HepG2 (cell line): ENCODE results near the gene MEF2D. TPM values are rescaled to one million over a fixed set of nuclear protein-coding genes. Genes with fewer than 3 reads are reported as not detected.

Experiments used
- ATAC-seq: fragments of 200-7000 bp; cut with Tn5 transposase; 3 replicates; pipeline ENCODE4 v1.9.1; 2020; ENCODE audit warnings: mild to moderate bottlenecking, moderate library complexity
- BruUV-seq: library from RNA; stranded (reverse); fragments of 400-500 nt; replicated peaks from 2 replicates; lab custom pipeline; 2021; lab: Mats Ljungman, UMichigan
- CTCF ChIA-PET: fragments of 300-600 bp; formaldehyde crosslinking; extraction: SDS; loops from one replicate; lab custom pipeline; 2021; ENCODE audit warnings: low total read pairs, inconsistent platforms, low intra/inter-chr PET ratio; lab: Yijun Ruan, JAX
- POLR2A ChIA-PET: fragments of 350-600 bp; sonication (Branson Sonifier 250); formaldehyde crosslinking; loops from one replicate; lab custom pipeline; 2020; ENCODE audit warnings: antibody characterized with exemption, inconsistent platforms; lab: Yijun Ruan, JAX
- DNase-seq: peaks from one replicate; pipeline ENCODE4 v3.0.0-alpha.2; 2015; ENCODE audit warnings: low spot score
- FAIRE-seq: peaks from 3 replicates; lab custom pipeline; 2011; peaks lifted over from hg19 to GRCh38; lab: Jason Lieb, UNC
- H2AFZ ChIP-seq: one replicate; pipeline ENCODE4 v1.6.1; 2011; ENCODE audit warnings: low read length, inconsistent platforms
- H3K27ac ChIP-seq: fragments of 300-600 bp; 3 replicates; pipeline ENCODE4 v1.8.0; 2011; ENCODE audit warnings: mixed run types, mild to moderate bottlenecking, mixed read lengths, low read length, inconsistent platforms; ENCODE audit not compliant: insufficient read depth; ENCODE audit errors: extremely low read length
- H3K27me3 ChIP-seq, 2 experiments: fragments of 200-600 bp in 1 of 2; 2 replicates in 1 of 2; 3 replicates in 1 of 2; pipeline versions ENCODE4 v1.6.0 to v1.8.0; 2011; ENCODE audit warnings: low read length in 2 of 2, mild to moderate bottlenecking in 2 of 2, moderate library complexity in 2 of 2, inconsistent platforms in 1 of 2; ENCODE audit not compliant: insufficient read depth in 2 of 2, control insufficient read depth in 1 of 2
- H3K36me3 ChIP-seq, 2 experiments: fragments of 200-600 bp in 1 of 2; replicated peaks in 1 of 2; 2 replicates in 1 of 2; 3 replicates in 1 of 2; pipeline versions ENCODE4 v1.5.1 to v1.8.0; 2011; ENCODE audit warnings: low read length in 2 of 2, inconsistent platforms in 1 of 2; ENCODE audit not compliant: insufficient read depth in 2 of 2, control insufficient read depth in 1 of 2
- H3K4me1 ChIP-seq: 2 replicates; pipeline ENCODE4 v1.5.1; 2012; ENCODE audit warnings: low read length, inconsistent platforms; ENCODE audit not compliant: insufficient read depth
- H3K4me2 ChIP-seq: 2 replicates; pipeline ENCODE4 v1.6.0; 2011; ENCODE audit warnings: low read depth, low read length, inconsistent platforms
- H3K4me3 ChIP-seq, 3 experiments: fragments of 200-600 bp in 1 of 3; sonication (generic), shearing (Covaris generic) in 1 of 3; replicated peaks in 1 of 3; 2 replicates each; pipeline ENCODE4 v1.5.1; 2011 to 2016; ENCODE audit warnings: low read length in 3 of 3, inconsistent platforms in 2 of 3, low read depth in 2 of 3, mild to moderate bottlenecking in 2 of 3, control low read depth in 1 of 3, mixed read lengths in 1 of 3; ENCODE audit not compliant: insufficient read depth in 1 of 3
- H3K79me2 ChIP-seq: one replicate; pipeline ENCODE4 v1.6.1; 2011; ENCODE audit warnings: low read length, inconsistent platforms; ENCODE audit not compliant: insufficient read depth
- H3K9ac ChIP-seq: 2 replicates; pipeline ENCODE4 v1.6.0; 2011; ENCODE audit warnings: mild to moderate bottlenecking, low read depth, low read length, inconsistent platforms; ENCODE audit not compliant: insufficient read depth
- H3K9me3 ChIP-seq: 2 replicates; pipeline ENCODE4 v1.5.1; 2012; ENCODE audit warnings: mild to moderate bottlenecking, low read length
- H4K20me1 ChIP-seq: 2 replicates; pipeline ENCODE4 v1.6.0; 2011; ENCODE audit warnings: inconsistent platforms, mild to moderate bottlenecking, low read length, moderate library complexity; ENCODE audit not compliant: insufficient read depth
- NR2C2 ChIP-seq: sonication (generic); formaldehyde crosslinking; IDR thresholded peaks from 2 replicates; pipeline ENCODE4 v1.4.0; 2020; ENCODE audit warnings: missing genetic modification reagents, mild to moderate bottlenecking, moderate library complexity, borderline replicate concordance
- ZNF121 ChIP-seq: sonication (generic); formaldehyde crosslinking; IDR thresholded peaks from 2 replicates; pipeline ENCODE4 v1.5.0; 2020; ENCODE audit warnings: mild to moderate bottlenecking, missing genetic modification reagents
- WGBS: methylation state at CpG from one replicate; pipeline ENCODE4 v1.1.6; 2017; ENCODE audit warnings: low lambda C conversion rate; 5-methylcytosine and 5-hydroxymethylcytosine counted together
- in situ Hi-C: cut with HindIII; loops from 2 replicates; pipeline ENCODE4 v1.10.0; 2017; ENCODE audit warnings: low pct_unique_long_range_greater_than_20kb; ENCODE audit not compliant: extremely low pct_ligation_motif_present
- intact Hi-C: fragments of 100-400 bp; cut with micrococcal nuclease; formaldehyde crosslinking; loops from one replicate; pipeline ENCODE4 v1.10.0; 2022; ENCODE audit not compliant: unreplicated experiment
- polyA plus RNA-seq, 8 experiments: library from polyadenylated mRNA; depleted of rRNA in 3 of 8; stranded (reverse) in 7 of 8; unstranded in 1 of 8; fragments of >200 nt; fragmentation: Illumina TruSeq in 4 of 8; extraction: Trizol in 4 of 8; gene quantifications; 2 replicates each; pipeline versions ENCODE4 v1.2.1 to v1.2.3, GENCODE V29; 2011 to 2016; ENCODE audit warnings: low read depth in 4 of 8, missing spikeins in 1 of 8, mixed read lengths in 1 of 8; ENCODE audit not compliant: insufficient read depth in 1 of 8
- total RNA-seq, 5 experiments: library from RNA; depleted of rRNA; stranded (reverse); fragments of >200 nt; fragmentation: Illumina TruSeq; extraction: Trizol; gene quantifications; 2 replicates each; pipeline ENCODE4 v1.2.3, GENCODE V29; 2016; ENCODE audit warnings: low read depth in 1 of 5
- TF ChIP-seq, protein P1 (sequence below): sonication (generic); formaldehyde crosslinking; IDR thresholded peaks from 2 replicates; pipeline ENCODE4 v1.4.0; 2020; ENCODE audit warnings: missing genetic modification reagents

MEF2D gene
- total and polyA plus RNA-seq, 2 of the 13 experiments (the other 11 are each of a cell fraction or from before 2014, with no cell fraction given) = 1.6 to 3.9 TPM

DNA sequence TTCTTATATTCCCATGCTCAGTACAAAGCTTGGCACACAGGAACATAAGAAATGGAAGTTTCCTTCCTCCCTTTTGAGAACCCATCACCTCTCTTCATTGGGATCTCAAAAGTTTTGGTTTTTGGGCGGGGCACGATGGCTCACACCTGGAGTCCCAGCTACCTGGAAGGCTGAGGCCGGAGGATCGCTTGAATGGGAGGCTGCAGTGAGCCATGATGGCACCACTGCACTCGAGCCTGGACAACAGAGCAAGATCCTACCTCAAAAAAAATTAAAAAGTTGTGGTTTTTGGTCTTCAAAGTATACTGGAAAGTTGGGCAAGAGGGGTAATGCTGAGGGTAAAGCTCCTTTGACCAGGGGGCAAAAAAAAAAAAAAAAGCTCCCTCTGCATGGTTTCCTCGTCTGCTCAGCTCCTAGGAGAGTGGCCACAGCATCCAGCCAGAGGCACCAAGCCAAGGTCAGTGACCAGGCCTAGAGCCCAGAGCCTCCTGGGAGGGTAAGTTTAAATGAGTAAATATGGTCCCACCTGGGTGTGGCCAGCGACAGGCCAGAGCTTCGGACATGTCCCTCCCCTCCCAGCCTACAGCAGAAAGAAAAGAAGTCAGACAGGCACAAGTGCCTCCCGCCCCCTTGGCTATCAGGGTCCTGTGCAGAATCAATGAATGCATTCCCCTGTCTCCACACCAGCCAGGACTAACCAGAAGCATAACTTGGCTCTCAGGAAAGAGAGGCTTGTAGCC, 5.0 kb downstream of the MEF2D start:
- H2AFZ ChIP-seq = no peak overlapping the region
- H3K4me1 ChIP-seq = peaks cover 42% of the 10 kb centered on the region
- H3K79me2 ChIP-seq = peaks cover 41% of the 10 kb centered on the region
- peak; percentile 69; the same call in 1 of the 2 replicates for TF ChIP-seq ZNF121 (CRISPR knock-in tag)
- no peak for TF ChIP-seq NR2C2 (CRISPR knock-in tag)
- TF ChIP-seq, protein P1, sequence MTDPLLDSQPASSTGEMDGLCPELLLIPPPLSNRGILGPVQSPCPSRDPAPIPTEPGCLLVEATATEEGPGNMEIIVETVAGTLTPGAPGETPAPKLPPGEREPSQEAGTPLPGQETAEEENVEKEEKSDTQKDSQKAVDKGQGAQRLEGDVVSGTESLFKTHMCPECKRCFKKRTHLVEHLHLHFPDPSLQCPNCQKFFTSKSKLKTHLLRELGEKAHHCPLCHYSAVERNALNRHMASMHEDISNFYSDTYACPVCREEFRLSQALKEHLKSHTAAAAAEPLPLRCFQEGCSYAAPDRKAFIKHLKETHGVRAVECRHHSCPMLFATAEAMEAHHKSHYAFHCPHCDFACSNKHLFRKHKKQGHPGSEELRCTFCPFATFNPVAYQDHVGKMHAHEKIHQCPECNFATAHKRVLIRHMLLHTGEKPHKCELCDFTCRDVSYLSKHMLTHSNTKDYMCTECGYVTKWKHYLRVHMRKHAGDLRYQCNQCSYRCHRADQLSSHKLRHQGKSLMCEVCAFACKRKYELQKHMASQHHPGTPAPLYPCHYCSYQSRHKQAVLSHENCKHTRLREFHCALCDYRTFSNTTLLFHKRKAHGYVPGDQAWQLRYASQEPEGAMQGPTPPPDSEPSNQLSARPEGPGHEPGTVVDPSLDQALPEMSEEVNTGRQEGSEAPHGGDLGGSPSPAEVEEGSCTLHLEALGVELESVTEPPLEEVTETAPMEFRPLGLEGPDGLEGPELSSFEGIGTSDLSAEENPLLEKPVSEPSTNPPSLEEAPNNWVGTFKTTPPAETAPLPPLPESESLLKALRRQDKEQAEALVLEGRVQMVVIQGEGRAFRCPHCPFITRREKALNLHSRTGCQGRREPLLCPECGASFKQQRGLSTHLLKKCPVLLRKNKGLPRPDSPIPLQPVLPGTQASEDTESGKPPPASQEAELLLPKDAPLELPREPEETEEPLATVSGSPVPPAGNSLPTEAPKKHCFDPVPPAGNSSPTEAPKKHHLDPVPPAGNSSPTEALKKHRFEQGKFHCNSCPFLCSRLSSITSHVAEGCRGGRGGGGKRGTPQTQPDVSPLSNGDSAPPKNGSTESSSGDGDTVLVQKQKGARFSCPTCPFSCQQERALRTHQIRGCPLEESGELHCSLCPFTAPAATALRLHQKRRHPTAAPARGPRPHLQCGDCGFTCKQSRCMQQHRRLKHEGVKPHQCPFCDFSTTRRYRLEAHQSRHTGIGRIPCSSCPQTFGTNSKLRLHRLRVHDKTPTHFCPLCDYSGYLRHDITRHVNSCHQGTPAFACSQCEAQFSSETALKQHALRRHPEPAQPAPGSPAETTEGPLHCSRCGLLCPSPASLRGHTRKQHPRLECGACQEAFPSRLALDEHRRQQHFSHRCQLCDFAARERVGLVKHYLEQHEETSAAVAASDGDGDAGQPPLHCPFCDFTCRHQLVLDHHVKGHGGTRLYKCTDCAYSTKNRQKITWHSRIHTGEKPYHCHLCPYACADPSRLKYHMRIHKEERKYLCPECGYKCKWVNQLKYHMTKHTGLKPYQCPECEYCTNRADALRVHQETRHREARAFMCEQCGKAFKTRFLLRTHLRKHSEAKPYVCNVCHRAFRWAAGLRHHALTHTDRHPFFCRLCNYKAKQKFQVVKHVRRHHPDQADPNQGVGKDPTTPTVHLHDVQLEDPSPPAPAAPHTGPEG (CRISPR knock-in tag) = no peak
- in situ Hi-C loops (no loop called here), intact Hi-C loops (no loop called here)
- H3K36me3 ChIP-seq = peaks cover 2 to 7% of the 10 kb centered on the region in 2 experiments; a peak in 1 of 5 replicates
- WGBS = 95% methylated on average over 7 of the region's 9 CpGs
- POLR2A ChIA-PET = interaction anchor here (1.0 to 1.5 kb wide), 2 partner anchors 10 to 39 kb away, joined by 3 to 4 read pairs; no protein-coding TSS in a partner anchor
- ATAC-seq (no peak), DNase-seq (no peak), FAIRE-seq (no peak)
- H3K9ac ChIP-seq = no peak overlapping the region
- CTCF ChIA-PET = no interaction called here
- no peaks in the 10 kb centered on the region for H3K9me3 ChIP-seq
- H4K20me1 ChIP-seq = peaks cover 76% of the 10 kb centered on the region
- no peak overlapping the region for H3K4me3 ChIP-seq
- no peak overlapping the region for H3K4me2 ChIP-seq
- no peak overlapping the region for H3K27ac ChIP-seq
- no peaks in the 10 kb centered on the region for H3K27me3 ChIP-seq
- BruUV-seq = no TSS peak
